ENCODE results near the gene SIRT7. TPM values are rescaled to one million over a fixed set of nuclear protein-coding genes. Genes with fewer than 3 reads are reported as not detected.
A peak's percentile ranks its signal among the peaks of the same experiment; 100 is the strongest.

The SIRT7 gene
- total RNA-seq, 2 experiments from 2014 or later, result 56.7 to 57.5 TPM

GRCh38 chr17:81960130-81960958, 42.4 kb upstream of the SIRT7 start:
- peaks cover 14% of the 10 kb centered on the region for H3K27me3 Mint-ChIP-seq
- ATAC-seq (ENCODE audit: poor library complexity) (no peak), DNase-seq (peak in 3 of 14 experiments; percentile 16 to 48 (median 40))
- no peaks in the 10 kb centered on the region for H3K9me3 Mint-ChIP-seq
- no peaks in the 10 kb centered on the region for H3K36me3 Mint-ChIP-seq (ENCODE audit: low read depth)
- H3K4me1 ChIP-seq (ENCODE audit: insufficient read depth, low read length), result peaks cover 21% of the 10 kb centered on the region
- H3K27ac Mint-ChIP-seq, result no peak overlapping the region
- no peaks in the 10 kb centered on the region for H3K36me3 ChIP-seq (ENCODE audit: insufficient read depth, low read length)
- peaks cover 26 to 31% of the 10 kb centered on the region in 2 experiments for H3K27me3 ChIP-seq (ENCODE audit: control insufficient read depth in 1 of 2, insufficient read depth in 2 of 2, low read length in 2 of 2)
- no peaks in the 10 kb centered on the region for H3K4me1 Mint-ChIP-seq (ENCODE audit: low read depth)
- H3K9me3 ChIP-seq (ENCODE audit: control insufficient read depth in 1 of 2, insufficient read depth in 1 of 2, low read length in 2 of 2), result peaks cover 0 to 8% of the 10 kb centered on the region in 2 experiments
- POLR2A ChIA-PET, result interaction anchor here (0.9 to 2.8 kb wide), 8 partner anchors 8 to 90 kb away, joined by 3 to 51 read pairs (median 6); partner anchors contain the start of genes ARHGDIA, ASPSCR1, CENPX and DCXR
- no peak overlapping the region for H3K27ac ChIP-seq (ENCODE audit: low read depth in 1 of 2, low read length in 2 of 2)
- intact Hi-C loops (cut with DNase I, micrococcal nuclease), result loop anchor here in 1 of 2 experiments (1.0 to 10.0 kb wide), 3 partner anchors 16 to 194 kb away; partner anchors contain the start of gene ASPSCR1
- no peak overlapping the region for H3K4me3 Mint-ChIP-seq
- H3K4me3 ChIP-seq (ENCODE audit: low read length), result peak overlapping the region; percentile 16
- CTCF ChIA-PET, result interaction anchor here (0.8 to 2.3 kb wide), 32 partner anchors 8 to 576 kb away, joined by 3 to 174 read pairs (median 4); partner anchors contain the start of genes ASPSCR1, CENPX, DCXR and LRRC45
- TF ChIP-seq, protein P1, sequence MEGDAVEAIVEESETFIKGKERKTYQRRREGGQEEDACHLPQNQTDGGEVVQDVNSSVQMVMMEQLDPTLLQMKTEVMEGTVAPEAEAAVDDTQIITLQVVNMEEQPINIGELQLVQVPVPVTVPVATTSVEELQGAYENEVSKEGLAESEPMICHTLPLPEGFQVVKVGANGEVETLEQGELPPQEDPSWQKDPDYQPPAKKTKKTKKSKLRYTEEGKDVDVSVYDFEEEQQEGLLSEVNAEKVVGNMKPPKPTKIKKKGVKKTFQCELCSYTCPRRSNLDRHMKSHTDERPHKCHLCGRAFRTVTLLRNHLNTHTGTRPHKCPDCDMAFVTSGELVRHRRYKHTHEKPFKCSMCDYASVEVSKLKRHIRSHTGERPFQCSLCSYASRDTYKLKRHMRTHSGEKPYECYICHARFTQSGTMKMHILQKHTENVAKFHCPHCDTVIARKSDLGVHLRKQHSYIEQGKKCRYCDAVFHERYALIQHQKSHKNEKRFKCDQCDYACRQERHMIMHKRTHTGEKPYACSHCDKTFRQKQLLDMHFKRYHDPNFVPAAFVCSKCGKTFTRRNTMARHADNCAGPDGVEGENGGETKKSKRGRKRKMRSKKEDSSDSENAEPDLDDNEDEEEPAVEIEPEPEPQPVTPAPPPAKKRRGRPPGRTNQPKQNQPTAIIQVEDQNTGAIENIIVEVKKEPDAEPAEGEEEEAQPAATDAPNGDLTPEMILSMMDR (IDR thresholded peaks at IDR 0.05), result no peak

DNA sequence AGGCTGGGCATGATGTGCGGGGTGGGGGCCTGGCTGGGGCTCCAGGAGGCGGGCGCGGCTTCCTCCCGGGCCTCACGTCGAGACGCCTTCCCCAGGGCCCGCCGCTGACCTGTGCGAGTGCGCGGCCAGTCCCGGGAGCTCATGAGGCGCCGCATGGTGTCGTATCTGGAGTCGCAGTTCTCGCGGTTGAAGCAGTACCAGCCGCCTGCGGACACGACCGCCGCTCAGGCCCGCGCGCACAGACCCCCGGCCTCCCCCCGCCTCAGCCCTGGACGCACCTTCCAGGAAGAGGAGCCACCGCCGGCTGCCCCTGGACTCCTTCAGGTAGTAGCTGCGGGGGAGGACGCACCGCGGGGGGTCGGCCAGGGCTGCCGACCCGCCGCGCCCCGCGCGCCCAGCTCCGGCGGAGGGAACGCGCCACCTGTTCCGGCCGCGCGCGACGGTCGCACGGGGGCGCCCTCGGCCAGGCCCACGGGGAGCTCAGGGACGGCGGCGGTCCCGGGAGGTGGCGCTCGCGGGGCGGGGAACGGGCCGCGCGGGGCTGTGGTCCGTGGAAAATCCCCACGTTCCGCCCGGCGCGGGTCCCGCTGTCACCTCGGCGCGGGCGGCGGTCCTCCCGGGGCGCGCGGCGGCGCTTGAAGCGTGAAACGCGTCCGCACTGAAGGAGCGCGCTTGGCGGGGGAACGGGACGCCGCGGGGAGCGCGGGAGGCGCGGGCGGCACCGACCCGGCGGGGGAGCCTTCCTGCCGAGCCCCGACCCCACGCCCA, 41.6 kb upstream of the SIRT7 start:
- ChIA-PET POLR2A (interaction anchor here (0.7 to 2.8 kb wide), 11 partner anchors 9 to 167 kb away, joined by 3 to 51 read pairs (median 5); partner anchors contain the start of genes ARHGDIA, ASPSCR1, CENPX and DCXR), CTCF (interaction anchor here (0.6 to 2.3 kb wide), 43 partner anchors 9 to 803 kb away, joined by 3 to 174 read pairs (median 4); partner anchors contain the start of genes ASPSCR1, CENPX, DCXR and LRRC45)
- H3K36me3 Mint-ChIP-seq (ENCODE audit: low read depth), result no peaks in the 10 kb centered on the region
- H3K9me3 Mint-ChIP-seq, result no peaks in the 10 kb centered on the region
- no peak overlapping the region for H3K27ac Mint-ChIP-seq
- DNase-seq, result peak; percentile 67 to 96 (median 81)
- Histone ChIP-seq H3K36me3 (ENCODE audit: insufficient read depth, low read length) (no peaks in the 10 kb centered on the region), H3K4me3 (ENCODE audit: low read length) (peak overlapping the region; percentile 24), H3K4me1 (ENCODE audit: insufficient read depth, low read length) (peaks cover 21% of the 10 kb centered on the region), H3K27me3 (ENCODE audit: control insufficient read depth in 1 of 2, insufficient read depth in 2 of 2, low read length in 2 of 2) (peaks cover 26 to 31% of the 10 kb centered on the region in 2 experiments), H3K27ac (ENCODE audit: low read depth in 1 of 2, low read length in 2 of 2) (no peak overlapping the region), H3K9me3 (ENCODE audit: control insufficient read depth in 1 of 2, insufficient read depth in 1 of 2, low read length in 2 of 2) (peaks cover 0 to 8% of the 10 kb centered on the region in 2 experiments)
- H3K27me3 Mint-ChIP-seq, result peaks cover 14% of the 10 kb centered on the region
- no peaks in the 10 kb centered on the region for H3K4me1 Mint-ChIP-seq (ENCODE audit: low read depth)
- ATAC-seq (ENCODE audit: poor library complexity), result peak; percentile 97
- TF ChIP-seq, protein P1 (IDR thresholded peaks at IDR 0.05), result peak; percentile 65
- intact Hi-C loops (cut with DNase I, micrococcal nuclease), result loop anchor here (1.0 to 10.0 kb wide), 4 partner anchors 17 to 195 kb away; partner anchors contain the start of gene ASPSCR1 (in 1 of the 2)
- H3K4me3 Mint-ChIP-seq, result peak overlapping the region; percentile 34

All from CD4-positive, alpha-beta T cell (primary cell).